Transverse colon (tissue), 4 donors: ENCODE results near the gene GSAP.
"Not testable (repeated sequence)": the region's sequence is repeated elsewhere in the genome, so short reads cannot be mapped to it uniquely, and the experiment has no call there.

Experiments
- EP300 ChIP-seq: sonication (generic); formaldehyde crosslinking; IDR thresholded peaks from one replicate; pipeline ENCODE4 v1.6.1; 2017; ENCODE audit warnings: antibody characterized with exemption, low read depth
- POLR2AphosphoS5 ChIP-seq, 3 donors: sonication (generic); formaldehyde crosslinking; IDR thresholded peaks; one replicate each; pipeline ENCODE4 v1.6.1; 2016; ENCODE audit warnings: antibody characterized with exemption in 3 of 3
- TF ChIP-seq, protein P1 (sequence below), 5 experiments: fragments of 200-600 bp in 3 of 5; fragments of 450-650 bp in 2 of 5; sonication (generic) in 3 of 5; IDR thresholded peaks; 1 replicate in 2 of 5; 2 replicates in 3 of 5; pipeline ENCODE4 v1.5.1; 2016 to 2017; ENCODE audit warnings: antibody characterized with exemption in 5 of 5, inconsistent platforms in 3 of 5, mild to moderate bottlenecking in 2 of 5, moderate library complexity in 1 of 5

DNA sequence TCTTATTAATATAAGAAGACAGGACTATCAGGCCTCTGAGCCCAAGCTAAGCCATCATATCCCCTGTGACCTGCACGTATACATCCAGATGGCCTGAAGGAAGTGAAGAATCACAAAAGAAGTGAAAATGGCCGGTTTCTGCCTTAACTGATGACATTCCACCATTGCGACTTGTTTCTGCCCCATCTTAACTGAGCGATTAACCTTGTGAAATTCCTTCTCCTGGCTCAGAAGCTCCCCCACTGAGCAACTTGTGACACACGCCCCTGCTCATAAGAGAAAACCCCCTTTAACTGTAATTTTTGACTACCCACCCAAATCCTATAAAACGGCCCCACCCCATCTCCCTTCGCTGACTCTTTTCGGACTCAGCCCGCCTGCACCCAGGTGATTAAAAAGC, 70.7 kb downstream of the GSAP start:
- TF ChIP-seq, protein P1, sequence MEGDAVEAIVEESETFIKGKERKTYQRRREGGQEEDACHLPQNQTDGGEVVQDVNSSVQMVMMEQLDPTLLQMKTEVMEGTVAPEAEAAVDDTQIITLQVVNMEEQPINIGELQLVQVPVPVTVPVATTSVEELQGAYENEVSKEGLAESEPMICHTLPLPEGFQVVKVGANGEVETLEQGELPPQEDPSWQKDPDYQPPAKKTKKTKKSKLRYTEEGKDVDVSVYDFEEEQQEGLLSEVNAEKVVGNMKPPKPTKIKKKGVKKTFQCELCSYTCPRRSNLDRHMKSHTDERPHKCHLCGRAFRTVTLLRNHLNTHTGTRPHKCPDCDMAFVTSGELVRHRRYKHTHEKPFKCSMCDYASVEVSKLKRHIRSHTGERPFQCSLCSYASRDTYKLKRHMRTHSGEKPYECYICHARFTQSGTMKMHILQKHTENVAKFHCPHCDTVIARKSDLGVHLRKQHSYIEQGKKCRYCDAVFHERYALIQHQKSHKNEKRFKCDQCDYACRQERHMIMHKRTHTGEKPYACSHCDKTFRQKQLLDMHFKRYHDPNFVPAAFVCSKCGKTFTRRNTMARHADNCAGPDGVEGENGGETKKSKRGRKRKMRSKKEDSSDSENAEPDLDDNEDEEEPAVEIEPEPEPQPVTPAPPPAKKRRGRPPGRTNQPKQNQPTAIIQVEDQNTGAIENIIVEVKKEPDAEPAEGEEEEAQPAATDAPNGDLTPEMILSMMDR (IDR thresholded peaks at IDR 0.05) = not testable (repeated sequence)
- not testable (repeated sequence) for TF ChIP-seq POLR2AphosphoS5 (IDR thresholded peaks at IDR 0.05); EP300
